ENCODE data around the gene ATP6V0B. TPM values are rescaled to one million over a fixed set of nuclear protein-coding genes. Genes with fewer than 3 reads are reported as not detected.

The ATP6V0B gene
- total and polyA plus RNA-seq, 9 of the 15 experiments (the other 6 are each of a cell fraction or from before 2014, with no cell fraction given): 137 to 328 (median 220) TPM

DNA sequence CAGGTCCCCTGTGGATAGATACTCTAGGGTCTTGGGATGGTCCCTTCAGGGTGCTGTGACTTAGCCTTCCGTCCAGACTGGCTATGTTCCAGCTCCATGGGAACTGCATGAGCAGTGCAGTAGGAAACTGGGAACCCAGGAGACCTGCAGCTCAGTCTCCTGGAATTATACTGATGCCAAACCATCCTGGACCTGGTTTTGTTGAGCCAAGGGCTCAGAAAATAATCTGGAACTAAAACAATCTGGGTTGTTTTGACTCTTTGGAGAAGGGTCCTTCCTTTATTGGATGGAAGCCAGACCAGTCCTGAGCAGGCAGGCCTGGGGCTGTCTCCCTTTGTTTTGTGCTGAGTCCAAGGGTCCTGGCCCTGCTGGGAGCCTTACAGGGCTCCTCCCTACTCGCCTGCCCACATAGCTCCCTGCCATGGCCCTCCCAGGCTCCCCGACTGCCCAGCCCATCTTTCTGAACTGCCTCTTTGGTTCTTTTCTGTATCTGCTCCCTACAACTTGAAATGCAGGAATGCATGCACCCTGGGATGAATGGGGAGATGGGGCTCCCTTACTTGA is 26.8 kb upstream of the ATP6V0B start (continued):
- TF ChIP-seq, protein P1, sequence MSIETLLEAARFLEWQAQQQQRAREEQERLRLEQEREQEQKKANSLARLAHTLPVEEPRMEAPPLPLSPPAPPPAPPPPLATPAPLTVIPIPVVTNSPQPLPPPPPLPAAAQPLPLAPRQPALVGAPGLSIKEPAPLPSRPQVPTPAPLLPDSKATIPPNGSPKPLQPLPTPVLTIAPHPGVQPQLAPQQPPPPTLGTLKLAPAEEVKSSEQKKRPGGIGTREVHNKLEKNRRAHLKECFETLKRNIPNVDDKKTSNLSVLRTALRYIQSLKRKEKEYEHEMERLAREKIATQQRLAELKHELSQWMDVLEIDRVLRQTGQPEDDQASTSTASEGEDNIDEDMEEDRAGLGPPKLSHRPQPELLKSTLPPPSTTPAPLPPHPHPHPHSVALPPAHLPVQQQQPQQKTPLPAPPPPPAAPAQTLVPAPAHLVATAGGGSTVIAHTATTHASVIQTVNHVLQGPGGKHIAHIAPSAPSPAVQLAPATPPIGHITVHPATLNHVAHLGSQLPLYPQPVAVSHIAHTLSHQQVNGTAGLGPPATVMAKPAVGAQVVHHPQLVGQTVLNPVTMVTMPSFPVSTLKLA (conservative IDR thresholded peaks at IDR 0.05): no peak

DNA sequence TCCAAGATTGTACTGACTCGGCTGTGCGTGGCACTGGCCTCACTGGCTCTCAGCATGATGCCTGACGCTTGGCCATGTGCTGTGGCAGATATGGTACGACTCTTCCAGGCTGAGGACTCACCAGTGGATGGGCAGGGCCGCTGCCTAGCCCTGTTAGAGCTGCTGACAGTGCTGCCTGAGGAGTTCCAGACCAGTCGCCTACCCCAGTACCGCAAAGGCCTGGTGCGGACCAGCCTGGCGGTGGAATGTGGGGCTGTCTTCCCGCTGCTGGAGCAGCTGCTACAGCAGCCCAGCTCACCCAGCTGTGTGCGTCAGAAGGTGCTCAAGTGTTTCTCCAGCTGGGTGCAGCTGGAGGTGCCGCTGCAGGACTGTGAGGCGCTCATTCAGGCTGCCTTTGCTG is 25.1 kb upstream of the ATP6V0B start:
- no peak for DNase-seq (ENCODE audit: extremely low read depth in 1 of 4, low spot score in 3 of 4)
- no peaks in the 10 kb centered on the region for H3K27me3 ChIP-seq (ENCODE audit: control insufficient read depth in 2 of 2, insufficient read depth in 2 of 2, low read length in 2 of 2)
- no peak for ATAC-seq
- no peaks in the 10 kb centered on the region for H3K9me3 ChIP-seq (replicated peaks; ENCODE audit: control insufficient read depth, insufficient read depth, low read depth, low read length)
- ChIA-PET CTCF (ENCODE audit: low intra/inter-chr PET ratio) (no interaction called here), POLR2A (interaction anchor here (0.6 to 1.7 kb wide), 5 partner anchors 17 to 179 kb away, joined by 3 to 6 read pairs (median 3); no protein-coding TSS in a partner anchor)
- H3K9ac ChIP-seq (ENCODE audit: insufficient read depth in 1 of 2, low read depth in 2 of 2, low read length in 2 of 2): peak overlapping the region in 1 of 2 experiments; percentile 59; a peak in 2 of 4 replicates
- no peak overlapping the region for H2AFZ ChIP-seq (ENCODE audit: low read depth, low read length)
- H3K4me2 ChIP-seq (ENCODE audit: insufficient read depth, low read length): no peak overlapping the region
- peaks cover 19 to 40% of the 10 kb centered on the region in 2 experiments for H3K4me1 ChIP-seq (replicated peaks in 1 of 2; ENCODE audit: control insufficient read depth in 2 of 2, insufficient read depth in 2 of 2, low read length in 2 of 2)
- intact Hi-C loops (cut with micrococcal nuclease): loop anchor here (5.0 kb wide), 1 partner anchor 88 kb away; no protein-coding TSS in a partner anchor
- peaks cover 18% of the 10 kb centered on the region for H3K36me3 ChIP-seq (ENCODE audit: control insufficient read depth, insufficient read depth, low read length)
- no TSS peak for BruUV-seq (replicated peaks)
- 81% methylated on average over 13 of the region's 13 CpGs for WGBS (ENCODE audit: insufficient coverage, low coverage, missing lambda C conversion rate)
- H3K27ac ChIP-seq (ENCODE audit: extremely low read depth, low read depth, low read length): no peak overlapping the region
- H4K20me1 ChIP-seq (replicated peaks; ENCODE audit: control insufficient read depth, insufficient read depth, low read length): 0 out of 2 replicates have a peak, but pooled peaks cover 7% of the 10 kb centered on the region
- no peaks in the 10 kb centered on the region for H3K9me1 ChIP-seq (ENCODE audit: control insufficient read depth, insufficient read depth, low read length)
- in situ Hi-C loops (cut with MboI): no loop called here
- peak; percentile 12; the same call in 1 of the 2 replicates for TF ChIP-seq RBFOX2 (IDR thresholded peaks at IDR 0.05; ENCODE audit: low read depth, low read length)
- TF ChIP-seq, protein P2, sequence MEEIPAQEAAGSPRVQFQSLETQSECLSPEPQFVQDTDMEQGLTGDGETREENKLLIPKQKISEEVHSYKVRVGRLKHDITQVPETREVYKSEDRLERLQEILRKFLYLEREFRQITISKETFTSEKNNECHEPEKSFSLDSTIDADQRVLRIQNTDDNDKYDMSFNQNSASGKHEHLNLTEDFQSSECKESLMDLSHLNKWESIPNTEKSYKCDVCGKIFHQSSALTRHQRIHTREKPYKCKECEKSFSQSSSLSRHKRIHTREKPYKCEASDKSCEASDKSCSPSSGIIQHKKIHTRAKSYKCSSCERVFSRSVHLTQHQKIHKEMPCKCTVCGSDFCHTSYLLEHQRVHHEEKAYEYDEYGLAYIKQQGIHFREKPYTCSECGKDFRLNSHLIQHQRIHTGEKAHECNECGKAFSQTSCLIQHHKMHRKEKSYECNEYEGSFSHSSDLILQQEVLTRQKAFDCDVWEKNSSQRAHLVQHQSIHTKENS (CRISPR knock-in tag; IDR thresholded peaks at IDR 0.05): no peak
- TF ChIP-seq HNRNPL (IDR thresholded peaks at IDR 0.05; ENCODE audit: low read depth, low read length): no peak
- no peak overlapping the region for H3K4me3 ChIP-seq
- H3K79me2 ChIP-seq (ENCODE audit: control insufficient read depth, insufficient read depth, low read length): peaks cover 42% of the 10 kb centered on the region
- no peak for FAIRE-seq

Data from K562 (cell line).